Bronchial epithelial cell (primary cell): ENCODE measurements around the gene COA8. TPM values are rescaled to one million over a fixed set of nuclear protein-coding genes. Genes with fewer than 3 reads are reported as not detected.

ENCODE experiments used
- DNase-seq: peaks from one replicate; pipeline ENCODE4 v3.0.0-alpha.2; 2010; ENCODE audit warnings: low read depth
- FAIRE-seq: peaks from 2 replicates; lab custom pipeline; 2011; peaks lifted over from hg19 to GRCh38; lab: Jason Lieb, UNC
- H3K27me3 ChIP-seq: 2 replicates; pipeline ENCODE4 v1.5.1; 2011; ENCODE audit warnings: low read length; ENCODE audit not compliant: control insufficient read depth, insufficient read depth
- H3K36me3 ChIP-seq: 2 replicates; pipeline ENCODE4 v1.5.1; 2011; ENCODE audit warnings: low read length; ENCODE audit not compliant: control insufficient read depth, insufficient read depth
- H3K4me3 ChIP-seq: 2 replicates; pipeline ENCODE4 v1.5.1; 2011; ENCODE audit warnings: mild to moderate bottlenecking, low read depth, low read length, control low read depth
- total RNA-seq: library from RNA; depleted of rRNA; stranded (reverse); fragments of >200 nt; gene quantifications from 2 replicates; pipeline ENCODE4 v1.2.1, GENCODE V29; 2014
- TF ChIP-seq, protein P1 (sequence below): IDR thresholded peaks from 2 replicates; pipeline ENCODE4 v1.5.1; 2011; ENCODE audit warnings: mild to moderate bottlenecking, moderate library complexity, low read length, control low read depth, inconsistent platforms; ENCODE audit not compliant: insufficient read depth, severe bottlenecking

Gene COA8
- total RNA-seq, 1 donor from 2014 or later = 17.4 TPM

DNA sequence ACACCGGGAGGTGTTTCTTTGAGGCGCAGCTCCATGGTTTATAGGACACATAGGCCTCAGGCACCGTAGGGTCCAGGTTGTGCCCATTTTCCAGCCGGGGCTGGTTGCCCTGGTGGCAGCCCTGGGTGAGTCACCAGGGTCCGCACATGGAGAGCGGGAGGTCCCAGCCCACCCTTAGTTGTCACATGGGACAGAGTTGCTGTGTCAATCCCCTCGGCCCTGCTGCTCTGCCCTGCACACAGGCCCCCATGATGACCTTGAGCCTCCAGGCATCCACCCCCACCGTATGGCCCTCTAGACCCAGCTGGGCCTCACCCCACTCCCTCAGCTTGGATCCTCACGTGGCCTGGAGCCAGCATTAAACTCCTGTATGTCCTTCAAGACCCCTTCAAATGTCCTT lies 26.1 kb upstream of the COA8 start:
- Histone ChIP-seq H3K36me3 (peaks cover 11% of the 10 kb centered on the region), H3K4me3 (no peak overlapping the region), H3K27me3 (no peaks in the 10 kb centered on the region)
- FAIRE-seq (no peak), DNase-seq (no peak)
- TF ChIP-seq, protein P1, sequence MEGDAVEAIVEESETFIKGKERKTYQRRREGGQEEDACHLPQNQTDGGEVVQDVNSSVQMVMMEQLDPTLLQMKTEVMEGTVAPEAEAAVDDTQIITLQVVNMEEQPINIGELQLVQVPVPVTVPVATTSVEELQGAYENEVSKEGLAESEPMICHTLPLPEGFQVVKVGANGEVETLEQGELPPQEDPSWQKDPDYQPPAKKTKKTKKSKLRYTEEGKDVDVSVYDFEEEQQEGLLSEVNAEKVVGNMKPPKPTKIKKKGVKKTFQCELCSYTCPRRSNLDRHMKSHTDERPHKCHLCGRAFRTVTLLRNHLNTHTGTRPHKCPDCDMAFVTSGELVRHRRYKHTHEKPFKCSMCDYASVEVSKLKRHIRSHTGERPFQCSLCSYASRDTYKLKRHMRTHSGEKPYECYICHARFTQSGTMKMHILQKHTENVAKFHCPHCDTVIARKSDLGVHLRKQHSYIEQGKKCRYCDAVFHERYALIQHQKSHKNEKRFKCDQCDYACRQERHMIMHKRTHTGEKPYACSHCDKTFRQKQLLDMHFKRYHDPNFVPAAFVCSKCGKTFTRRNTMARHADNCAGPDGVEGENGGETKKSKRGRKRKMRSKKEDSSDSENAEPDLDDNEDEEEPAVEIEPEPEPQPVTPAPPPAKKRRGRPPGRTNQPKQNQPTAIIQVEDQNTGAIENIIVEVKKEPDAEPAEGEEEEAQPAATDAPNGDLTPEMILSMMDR = no peak

DNA sequence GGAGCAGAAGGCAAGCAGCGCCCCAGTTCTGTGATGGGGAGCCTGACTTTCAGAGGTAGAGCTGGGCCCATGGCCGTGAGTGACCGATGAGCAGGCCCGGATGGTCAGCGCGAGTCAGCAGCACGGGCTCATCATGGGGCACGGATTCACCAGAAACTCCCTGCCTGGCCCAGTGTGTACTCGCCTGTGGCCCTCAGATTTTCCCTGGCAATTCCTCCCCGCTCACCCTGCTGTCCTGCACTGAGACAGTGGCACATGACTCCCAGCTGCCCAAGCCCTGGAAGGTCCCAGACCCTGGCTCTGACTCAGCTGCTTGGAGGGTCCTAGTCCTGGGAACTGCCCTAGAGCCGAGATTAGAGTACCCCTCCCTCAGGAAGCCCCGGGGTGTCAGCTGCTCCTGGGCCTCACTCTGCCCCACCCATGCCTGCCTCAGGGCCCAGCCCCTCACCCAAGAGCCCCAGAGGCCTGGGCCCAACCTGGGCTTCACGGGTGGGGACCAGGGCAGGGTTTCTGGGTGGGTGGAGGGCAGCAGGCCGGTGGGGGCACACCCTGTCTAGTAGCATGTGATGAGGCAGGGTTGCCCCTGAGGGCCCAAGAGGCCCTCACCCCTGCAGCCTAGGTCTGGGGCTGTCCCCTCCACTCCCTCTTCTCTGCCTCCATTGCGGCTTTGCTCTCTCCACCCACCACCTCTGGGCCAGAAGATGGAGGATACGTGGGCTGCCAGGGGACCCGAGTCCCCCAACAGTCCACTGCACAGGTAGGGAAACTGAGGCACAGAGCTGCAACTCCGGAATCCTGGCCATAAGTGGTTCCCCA lies 25.4 kb upstream of the COA8 start:
- Histone ChIP-seq H3K27me3 (no peaks in the 10 kb centered on the region), H3K4me3 (no peak overlapping the region), H3K36me3 (peaks cover 8% of the 10 kb centered on the region)
- FAIRE-seq (peak; percentile 43), DNase-seq (no peak)
- TF ChIP-seq, protein P1 = no peak

DNA sequence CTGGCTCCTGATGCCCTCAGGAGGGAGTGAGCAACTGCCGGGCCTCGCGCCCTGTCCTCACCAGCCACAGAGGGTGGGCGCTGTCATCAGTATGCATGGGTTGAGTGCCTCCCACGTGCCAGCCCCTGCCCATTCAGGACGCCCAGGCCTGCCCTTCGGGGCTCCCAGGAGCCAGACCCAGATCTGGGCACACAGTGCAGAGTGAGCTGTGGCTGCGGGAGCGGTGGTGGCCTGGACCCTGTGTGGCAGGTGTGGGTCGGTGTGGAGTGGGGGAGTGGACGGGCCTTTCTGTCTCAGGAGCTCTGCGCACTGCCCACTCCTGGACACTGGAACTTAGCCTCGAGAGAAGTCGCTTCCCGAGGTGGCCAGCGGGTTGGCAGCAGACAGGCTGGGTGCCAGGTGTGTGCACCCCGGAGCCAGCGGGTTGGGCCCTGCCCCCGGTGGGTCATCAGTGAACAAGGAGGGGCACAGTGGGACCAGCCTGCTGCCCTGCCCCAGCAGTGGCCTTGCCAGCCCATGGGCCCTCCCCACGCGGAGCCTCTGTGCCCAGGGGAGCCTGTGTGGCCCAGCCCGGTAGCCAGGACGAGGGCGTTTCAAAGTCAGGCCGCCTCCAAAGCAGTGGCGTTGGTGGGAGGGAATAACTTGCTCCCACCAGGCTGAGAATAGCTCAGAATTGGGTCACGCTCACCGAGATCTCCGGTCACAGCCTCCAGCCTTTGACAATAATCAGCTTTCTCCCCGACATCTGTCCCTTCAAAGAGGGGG lies 24.3 kb upstream of the COA8 start:
- DNase-seq = no peak
- H3K27me3 ChIP-seq = no peaks in the 10 kb centered on the region
- TF ChIP-seq, protein P1 = no peak
- FAIRE-seq = no peak
- H3K36me3 ChIP-seq = peaks cover 7% of the 10 kb centered on the region
- H3K4me3 ChIP-seq = no peak overlapping the region

DNA sequence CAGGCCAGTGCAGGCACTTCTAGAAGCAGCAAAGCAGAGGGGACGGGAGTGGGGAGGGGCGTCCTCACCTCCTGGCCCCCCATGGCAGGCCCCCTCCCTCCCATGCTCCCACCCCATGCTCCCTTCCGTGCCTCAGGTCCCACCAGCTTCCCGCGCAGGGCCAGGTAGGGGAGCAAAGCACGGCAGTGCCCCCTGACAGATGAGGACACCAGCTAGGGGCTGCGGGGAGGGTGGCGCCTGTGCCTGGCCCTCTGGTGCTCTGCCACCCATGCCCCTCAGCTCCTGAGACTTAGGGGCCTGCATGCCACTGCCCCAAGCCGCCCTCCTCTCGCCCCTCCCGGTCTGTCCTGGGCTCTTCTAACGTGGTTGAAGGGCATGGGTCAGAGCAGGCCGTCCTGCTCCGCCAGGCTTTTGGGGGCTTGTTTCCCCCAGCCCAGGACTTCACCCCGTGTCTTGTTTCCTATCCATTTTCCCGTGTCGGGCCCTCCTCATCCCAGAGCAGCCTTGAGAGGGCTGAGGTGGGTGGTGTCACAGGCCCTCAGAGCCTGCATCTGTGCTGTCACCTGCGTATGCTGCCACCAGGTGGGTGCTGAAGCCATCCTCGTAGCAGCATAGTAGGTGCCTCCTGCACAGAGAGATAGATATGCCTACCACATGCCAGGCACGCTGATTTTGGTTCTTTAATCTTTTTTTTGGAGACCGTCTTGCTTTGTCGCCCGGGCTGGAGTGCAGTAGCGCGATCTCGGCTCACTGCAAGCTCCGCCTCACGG lies 23.5 kb upstream of the COA8 start:
- Histone ChIP-seq H3K27me3 (no peaks in the 10 kb centered on the region), H3K4me3 (no peak overlapping the region), H3K36me3 (peaks cover 6% of the 10 kb centered on the region)
- TF ChIP-seq, protein P1 = no peak
- DNase-seq (no peak), FAIRE-seq (no peak)

DNA sequence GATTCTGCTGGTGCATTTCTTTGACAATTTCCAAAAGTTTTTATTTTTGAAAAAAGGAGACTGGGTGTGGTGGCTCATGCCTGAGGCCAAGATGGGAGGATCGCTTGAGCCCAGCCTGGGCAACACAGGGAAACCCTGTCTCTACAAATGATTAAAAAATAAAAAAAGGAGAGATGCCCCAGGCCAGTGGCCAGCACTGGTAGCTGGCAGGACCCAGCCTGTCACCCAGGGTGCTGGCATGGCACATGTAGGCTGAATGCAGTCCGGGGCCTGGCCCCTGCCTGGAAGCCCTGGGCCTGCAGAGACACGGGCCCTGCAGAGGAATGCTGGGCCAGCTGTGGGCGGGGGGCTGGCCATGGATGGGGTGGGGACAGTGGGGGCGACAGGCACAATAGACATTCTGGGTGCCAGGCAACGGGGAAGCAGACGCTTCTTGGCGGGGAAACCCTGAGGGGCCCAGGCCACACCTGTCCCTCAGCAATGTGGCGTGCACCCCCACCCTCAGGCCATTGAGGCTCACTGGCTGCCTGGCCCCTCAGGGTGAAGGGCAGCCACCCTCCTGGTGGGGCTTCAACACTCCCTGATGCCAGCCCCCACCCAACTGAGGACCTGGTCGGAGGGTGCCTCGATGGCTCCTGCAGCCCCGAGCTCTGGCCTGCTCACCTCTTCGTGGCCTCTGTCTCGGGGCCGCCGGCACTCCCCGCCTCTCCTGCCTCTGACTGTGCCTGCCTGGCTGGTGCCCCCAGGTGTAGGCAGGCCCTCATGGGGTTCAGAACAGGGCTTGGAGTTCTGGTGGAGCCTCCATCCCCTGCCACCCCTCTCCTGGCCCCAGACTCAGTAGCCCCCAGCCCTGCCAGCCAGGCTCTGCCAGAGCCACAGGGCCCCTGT lies 21.7 kb upstream of the COA8 start:
- TF ChIP-seq, protein P1 = no peak
- no peak overlapping the region for H3K4me3 ChIP-seq
- H3K36me3 ChIP-seq = peaks cover 1% of the 10 kb centered on the region
- H3K27me3 ChIP-seq = no peaks in the 10 kb centered on the region
- FAIRE-seq (no peak), DNase-seq (no peak)
